22Rv1 (cell line): Measurements from ENCODE around the gene STPG4.

Experiments used
- ZFX ChIP-seq: fragments of 450-650 bp; IDR thresholded peaks from 2 replicates; pipeline ENCODE4 v1.6.1; 2017; ENCODE audit warnings: antibody characterized with exemption, borderline replicate concordance
- TF ChIP-seq, protein P1 (sequence below): fragments of 450-650 bp; IDR thresholded peaks from 2 replicates; pipeline ENCODE4 v1.5.1; 2017; ENCODE audit warnings: mild to moderate bottlenecking

DNA sequence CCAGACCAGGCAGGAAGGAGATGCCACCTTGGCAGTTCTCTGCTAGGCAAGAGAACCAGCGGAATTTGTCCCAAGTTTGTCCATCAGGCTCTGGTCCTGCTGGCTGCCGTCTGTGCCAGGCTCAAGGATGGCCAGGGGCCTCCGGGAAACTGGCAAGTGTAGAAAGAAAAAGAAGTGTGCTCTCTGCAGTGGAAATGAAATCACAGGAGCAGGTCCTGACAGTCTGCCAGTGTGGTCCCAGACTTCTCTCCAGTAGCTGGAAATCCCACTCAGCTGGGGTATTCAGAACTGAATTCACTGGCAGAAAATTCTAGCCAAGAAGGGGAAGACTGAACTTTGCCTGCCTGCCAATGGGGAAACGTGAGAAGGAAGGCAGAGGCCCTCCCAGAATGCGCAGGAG, 91.0 kb downstream of the STPG4 start:
- TF ChIP-seq, protein P1, sequence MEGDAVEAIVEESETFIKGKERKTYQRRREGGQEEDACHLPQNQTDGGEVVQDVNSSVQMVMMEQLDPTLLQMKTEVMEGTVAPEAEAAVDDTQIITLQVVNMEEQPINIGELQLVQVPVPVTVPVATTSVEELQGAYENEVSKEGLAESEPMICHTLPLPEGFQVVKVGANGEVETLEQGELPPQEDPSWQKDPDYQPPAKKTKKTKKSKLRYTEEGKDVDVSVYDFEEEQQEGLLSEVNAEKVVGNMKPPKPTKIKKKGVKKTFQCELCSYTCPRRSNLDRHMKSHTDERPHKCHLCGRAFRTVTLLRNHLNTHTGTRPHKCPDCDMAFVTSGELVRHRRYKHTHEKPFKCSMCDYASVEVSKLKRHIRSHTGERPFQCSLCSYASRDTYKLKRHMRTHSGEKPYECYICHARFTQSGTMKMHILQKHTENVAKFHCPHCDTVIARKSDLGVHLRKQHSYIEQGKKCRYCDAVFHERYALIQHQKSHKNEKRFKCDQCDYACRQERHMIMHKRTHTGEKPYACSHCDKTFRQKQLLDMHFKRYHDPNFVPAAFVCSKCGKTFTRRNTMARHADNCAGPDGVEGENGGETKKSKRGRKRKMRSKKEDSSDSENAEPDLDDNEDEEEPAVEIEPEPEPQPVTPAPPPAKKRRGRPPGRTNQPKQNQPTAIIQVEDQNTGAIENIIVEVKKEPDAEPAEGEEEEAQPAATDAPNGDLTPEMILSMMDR = no peak
- no peak for TF ChIP-seq ZFX
